GM06990 (cell line): Measurements from ENCODE around the gene CASZ1.

Experiments used
- DNase-seq: peaks from one replicate; pipeline ENCODE4 v3.0.0-alpha.2; 2011; ENCODE audit not compliant: insufficient read length; ENCODE audit errors: extremely low read depth
- H3K27me3 ChIP-seq: replicated peaks from 2 replicates; pipeline ENCODE4 v1.6.0; 2011; ENCODE audit warnings: low read length; ENCODE audit not compliant: control insufficient read depth, insufficient read depth
- H3K36me3 ChIP-seq: 2 replicates; pipeline ENCODE4 v1.5.1; 2011; ENCODE audit warnings: low read length; ENCODE audit not compliant: control insufficient read depth, insufficient read depth
- H3K4me3 ChIP-seq: replicated peaks from 2 replicates; pipeline ENCODE4 v1.5.1; 2011; ENCODE audit warnings: low read depth, mild to moderate bottlenecking, control low read depth, low read length
- CTCF ChIP-seq: IDR thresholded peaks from 2 replicates; pipeline ENCODE4 v1.5.1; 2011; ENCODE audit warnings: low read length, control low read depth, mild to moderate bottlenecking, inconsistent platforms; ENCODE audit not compliant: insufficient read depth, poor library complexity, severe bottlenecking

CASZ1 gene

GRCh38 chr1:10607228-10607627, 189.2 kb downstream of the CASZ1 start:
- no peak overlapping the region for H3K4me3 ChIP-seq
- DNase-seq, result no peak
- H3K36me3 ChIP-seq, result no peaks in the 10 kb centered on the region; the same call in none of the 2 replicates
- no peak for TF ChIP-seq CTCF
- H3K27me3 ChIP-seq, result no peaks in the 10 kb centered on the region

DNA sequence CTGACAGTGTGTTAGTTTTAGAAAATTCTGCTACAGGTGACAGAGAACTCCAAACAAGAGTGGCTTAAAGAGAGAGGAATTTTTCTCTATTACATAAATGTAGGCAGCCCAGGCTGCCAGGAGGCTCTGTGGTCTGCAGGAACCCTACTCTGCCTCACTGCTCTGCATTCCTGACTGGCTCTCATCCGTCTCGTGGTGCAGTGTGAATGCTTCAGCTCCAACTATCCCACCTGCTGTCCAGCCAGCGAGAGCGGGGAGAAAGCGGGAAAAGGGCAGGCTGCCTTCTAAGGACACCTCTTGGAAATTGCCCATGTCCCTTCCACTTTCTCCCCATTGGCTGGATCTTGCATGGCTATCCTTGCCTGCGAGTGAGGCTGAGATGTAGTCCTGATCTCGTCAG, 190.4 kb downstream of the CASZ1 start:
- H3K36me3 ChIP-seq, result no peaks in the 10 kb centered on the region; the same call in none of the 2 replicates
- no peak for DNase-seq
- no peak for TF ChIP-seq CTCF
- no peak overlapping the region for H3K4me3 ChIP-seq
- no peaks in the 10 kb centered on the region for H3K27me3 ChIP-seq

- H3K27me3 ChIP-seq, result no peaks in the 10 kb centered on the region
- DNase-seq, result no peak
- H3K36me3 ChIP-seq, result no peaks in the 10 kb centered on the region; the same call in none of the 2 replicates
- H3K4me3 ChIP-seq, result no peak overlapping the region
- TF ChIP-seq CTCF, result no peak
These were observed 191.5 kb downstream of the CASZ1 start for GRCh38 chr1:10604966-10605365.

DNA sequence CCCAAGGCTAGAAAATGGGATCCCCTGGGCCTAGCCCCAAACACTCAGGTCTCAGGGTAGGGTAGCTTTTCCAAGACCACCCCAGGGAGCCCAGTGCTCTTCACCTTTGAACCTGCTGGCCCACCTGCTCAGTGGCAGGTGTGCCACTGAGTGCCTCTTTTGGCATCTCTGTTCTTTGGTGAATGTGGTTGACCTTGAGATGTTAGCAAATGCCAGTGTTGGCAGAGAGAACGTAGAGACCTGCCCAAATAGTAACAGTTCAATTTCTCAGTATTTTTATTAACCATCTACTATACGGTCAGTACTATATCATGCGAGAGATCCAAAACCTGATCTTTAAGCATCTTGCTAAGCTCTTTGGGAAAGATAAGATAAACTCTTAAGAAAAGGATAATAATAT, 193.5 kb downstream of the CASZ1 start:
- DNase-seq, result no peak
- H3K36me3 ChIP-seq, result no peaks in the 10 kb centered on the region; the same call in none of the 2 replicates
- TF ChIP-seq CTCF, result no peak
- H3K27me3 ChIP-seq, result no peaks in the 10 kb centered on the region
- no peak overlapping the region for H3K4me3 ChIP-seq

- no peaks in the 10 kb centered on the region for H3K27me3 ChIP-seq
- no peak for DNase-seq
- H3K4me3 ChIP-seq, result no peak overlapping the region
- H3K36me3 ChIP-seq, result no peaks in the 10 kb centered on the region; the same call in none of the 2 replicates
- TF ChIP-seq CTCF, result no peak
These were observed 194.9 kb downstream of the CASZ1 start for GRCh38 chr1:10601342-10602070.

- TF ChIP-seq CTCF, result no peak
- H3K27me3 ChIP-seq, result no peaks in the 10 kb centered on the region
- H3K4me3 ChIP-seq, result no peak overlapping the region
- DNase-seq, result no peak
- no peaks in the 10 kb centered on the region; the same call in none of the 2 replicates for H3K36me3 ChIP-seq
These were observed 197.1 kb downstream of the CASZ1 start for GRCh38 chr1:10599194-10599861.
